IPS DF 19.7 (cell line): Measurements from ENCODE around the gene CD6.

Source experiments
- DNase-seq: peaks from one replicate; pipeline ENCODE4 v3.0.0-alpha.2; 2013; ENCODE audit warnings: low read depth, low spot score

CD6 gene

GRCh38 chr11:61028135-61028729 is 56.8 kb downstream of the CD6 start:
- DNase-seq: no peak

GRCh38 chr11:61032824-61033223 is 61.3 kb downstream of the CD6 start:
- no peak for DNase-seq

GRCh38 chr11:61033417-61033816 is 61.9 kb downstream of the CD6 start:
- DNase-seq: no peak

GRCh38 chr11:61034111-61034510 is 62.6 kb downstream of the CD6 start:
- DNase-seq: no peak

GRCh38 chr11:61034704-61035525 is 63.4 kb downstream of the CD6 start:
- DNase-seq: no peak

- no peak for DNase-seq
Observed at GRCh38 chr11:61035526-61035835, 64.0 kb downstream of the CD6 start.

- DNase-seq: no peak
Observed at GRCh38 chr11:61037441-61038093, 66.1 kb downstream of the CD6 start.

GRCh38 chr11:61039916-61040315 is 68.4 kb downstream of the CD6 start:
- no peak for DNase-seq

- no peak for DNase-seq
Observed at GRCh38 chr11:61041755-61042518, 70.5 kb downstream of the CD6 start.

GRCh38 chr11:61042537-61042936 is 71.1 kb downstream of the CD6 start:
- DNase-seq: no peak

GRCh38 chr11:61042961-61043540 is 71.6 kb downstream of the CD6 start:
- DNase-seq: no peak

- no peak for DNase-seq
Observed at GRCh38 chr11:61045271-61045670, 73.8 kb downstream of the CD6 start.

- DNase-seq: no peak
Observed at GRCh38 chr11:61046833-61047232, 75.4 kb downstream of the CD6 start.

- DNase-seq: no peak
Observed at GRCh38 chr11:61048368-61049062, 77.0 kb downstream of the CD6 start.

- DNase-seq: no peak
Observed at GRCh38 chr11:61049063-61049377, 77.5 kb downstream of the CD6 start.

GRCh38 chr11:61049859-61050258 is 78.4 kb downstream of the CD6 start:
- no peak for DNase-seq

- no peak for DNase-seq
Observed at GRCh38 chr11:61052182-61052972, 80.9 kb downstream of the CD6 start.

- DNase-seq: no peak
Observed at GRCh38 chr11:61053191-61053590, 81.7 kb downstream of the CD6 start.

GRCh38 chr11:61054513-61054912 is 83.0 kb downstream of the CD6 start:
- DNase-seq: no peak

GRCh38 chr11:61054927-61055562 is 83.6 kb downstream of the CD6 start:
- DNase-seq: no peak
